Astrocyte of the spinal cord (primary cell): Measurements from ENCODE around the gene CNOT1.
"Not testable (repeated sequence)": the region's sequence is repeated elsewhere in the genome, so short reads cannot be mapped to it uniquely, and the experiment has no call there.

Experiments used
- DNase-seq: peaks from one replicate; pipeline ENCODE4 v3.0.0; 2011; ENCODE audit warnings: low read depth, low spot score
- H3K4me3 ChIP-seq: 2 replicates; pipeline ENCODE4 v1.5.1; 2011; ENCODE audit warnings: low read depth, mild to moderate bottlenecking, low read length, moderate library complexity
- CTCF ChIP-seq: IDR thresholded peaks from 2 replicates; pipeline ENCODE4 v1.5.1; 2012; ENCODE audit warnings: low read depth, mild to moderate bottlenecking, low read length, inconsistent platforms
- in situ Hi-C: cut with HindIII; loops from 2 replicates; pipeline ENCODE4 v1.10.0; 2017; ENCODE audit warnings: low sequenced_read_pairs

Gene CNOT1

GRCh38 chr16:58492066-58492465 lies 137.6 kb downstream of the CNOT1 start:
- no peak for TF ChIP-seq CTCF
- in situ Hi-C loops = no loop called here

GRCh38 chr16:58490539-58490938 lies 139.1 kb downstream of the CNOT1 start:
- H3K4me3 ChIP-seq, DNase-seq, in situ Hi-C loops: not testable (repeated sequence)

More at GRCh38 chr16:58492066-58492465, 137.6 kb downstream of the CNOT1 start:
- H3K4me3 ChIP-seq = no peak overlapping the region
- no peak for DNase-seq

DNA sequence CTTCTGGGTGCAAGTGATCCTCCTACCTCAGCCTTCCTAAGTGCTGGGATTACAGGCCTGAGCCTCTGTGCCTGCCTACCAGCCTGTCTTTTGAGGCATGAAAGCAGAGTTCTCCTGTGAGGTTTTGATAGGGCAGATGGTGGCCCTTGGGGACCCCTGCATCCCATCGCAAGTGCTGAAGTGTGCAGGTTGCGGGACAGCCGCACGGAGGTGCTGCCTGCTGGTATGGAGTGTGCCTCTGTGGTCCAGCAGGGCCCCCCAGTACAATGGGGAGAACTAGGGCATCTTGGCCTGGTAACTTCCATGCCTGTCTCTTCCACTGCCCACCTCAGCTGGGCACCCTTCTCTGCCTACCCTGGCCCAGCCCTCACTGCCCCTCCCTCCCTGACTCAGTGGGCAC lies 139.6 kb downstream of the CNOT1 start:
- DNase-seq = no peak
- in situ Hi-C loops = no loop called here
- TF ChIP-seq CTCF = no peak
- no peak overlapping the region for H3K4me3 ChIP-seq

DNA sequence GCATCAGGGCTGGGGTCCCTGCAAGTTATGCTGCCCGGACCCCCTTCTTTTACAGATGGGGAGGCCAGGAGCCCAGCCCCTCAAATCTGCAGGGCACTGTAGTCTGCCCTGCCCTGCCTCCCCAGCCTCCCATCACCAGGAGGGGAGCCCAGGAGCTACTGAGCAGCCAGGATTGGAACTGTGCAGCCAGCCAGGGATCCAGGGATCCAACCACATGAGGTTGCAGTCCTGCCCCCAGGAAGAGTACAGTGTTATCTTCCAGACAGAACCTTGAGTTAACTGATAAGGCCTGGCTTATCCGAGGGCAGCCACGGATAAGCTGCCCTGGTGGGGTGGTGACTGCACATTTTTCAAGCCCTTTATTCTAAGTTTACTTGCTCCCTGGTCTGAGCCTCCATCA lies 141.1 kb downstream of the CNOT1 start:
- no peak for TF ChIP-seq CTCF
- no peak overlapping the region for H3K4me3 ChIP-seq
- DNase-seq = no peak
- in situ Hi-C loops = no loop called here

DNA sequence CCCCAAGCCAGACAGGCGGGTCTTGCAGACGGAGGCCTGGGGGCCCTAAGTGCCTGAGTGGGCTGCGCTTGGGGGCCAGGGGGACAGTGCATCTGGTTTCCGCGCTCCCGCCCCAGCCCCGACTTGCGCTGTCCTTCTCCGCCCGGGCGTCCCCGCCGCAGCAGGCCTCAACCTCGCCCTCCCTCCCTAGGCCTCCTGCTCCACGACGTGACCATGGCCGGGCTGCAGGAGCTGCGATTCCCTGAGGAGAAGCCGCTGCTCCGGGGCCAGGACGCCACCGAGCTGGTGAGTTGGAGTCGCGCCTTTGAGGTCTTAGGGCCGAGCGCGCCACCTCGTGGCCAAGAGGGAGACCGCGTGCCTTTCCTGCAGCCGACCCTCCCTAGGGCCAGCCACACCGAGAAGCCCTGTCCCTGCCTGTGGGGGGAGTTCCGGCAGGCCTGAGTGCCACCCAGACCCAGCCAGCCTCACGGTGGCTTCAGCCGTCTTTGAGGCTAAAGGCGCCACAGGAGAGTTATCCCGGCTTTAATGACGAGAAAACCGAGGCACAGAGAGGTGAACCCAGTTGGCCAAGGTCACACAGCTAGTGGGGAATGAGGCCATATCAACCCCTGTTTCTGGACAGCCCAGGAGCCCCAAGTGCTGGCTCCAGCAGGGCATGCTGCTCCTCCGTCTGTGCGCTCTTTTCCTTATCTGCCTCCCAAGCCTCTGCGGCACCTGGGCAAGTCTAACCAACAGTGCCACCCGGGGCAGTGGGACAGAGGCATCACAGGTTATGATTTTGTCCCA lies 141.9 kb downstream of the CNOT1 start:
- TF ChIP-seq CTCF = peak; percentile 88
- no peak overlapping the region for H3K4me3 ChIP-seq
- in situ Hi-C loops = no loop called here
- DNase-seq = peak; percentile 73

GRCh38 chr16:58485184-58485887 lies 144.3 kb downstream of the CNOT1 start:
- H3K4me3 ChIP-seq = no peak overlapping the region
- no peak for DNase-seq
- no peak for TF ChIP-seq CTCF
- in situ Hi-C loops = no loop called here

GRCh38 chr16:58481931-58482330 lies 147.7 kb downstream of the CNOT1 start:
- no peak overlapping the region for H3K4me3 ChIP-seq
- in situ Hi-C loops = no loop called here
- DNase-seq = no peak
- TF ChIP-seq CTCF = no peak
